CD4-positive, alpha-beta T cell treated with Interleukin-21 for 1 hour (primary cell): ENCODE data around the gene PEX13.
"Not testable (repeated sequence)": the region's sequence is repeated elsewhere in the genome, so short reads cannot be mapped to it uniquely, and the experiment has no call there.

ENCODE experiments used
- DNase-seq: peaks from one replicate; pipeline ENCODE4 v3.0.0-alpha.2; 2020

PEX13 gene

GRCh38 chr2:61011678-61012077, 5.8 kb upstream of the PEX13 start:
- DNase-seq, result no peak

GRCh38 chr2:61012303-61012702, 5.2 kb upstream of the PEX13 start:
- not testable (repeated sequence) for DNase-seq

- DNase-seq, result no peak
Measured at GRCh38 chr2:61013382-61013781, 4.1 kb upstream of the PEX13 start.

GRCh38 chr2:61014763-61015162, 2.8 kb upstream of the PEX13 start:
- no peak for DNase-seq

- DNase-seq, result no peak
Measured at GRCh38 chr2:61015976-61016375, 1.5 kb upstream of the PEX13 start.

GRCh38 chr2:61016392-61017002, 1.0 kb upstream of the PEX13 start:
- no peak for DNase-seq

- peak; percentile 74 for DNase-seq
Measured at GRCh38 chr2:61017003-61017555, 441 bp upstream of the PEX13 start.

- DNase-seq, result no peak
Measured at GRCh38 chr2:61018318-61018755, 817 bp downstream of the PEX13 start.

- no peak for DNase-seq
Measured at GRCh38 chr2:61018798-61019197, 1.3 kb downstream of the PEX13 start.

GRCh38 chr2:61021228-61021660, 3.7 kb downstream of the PEX13 start:
- DNase-seq, result no peak

- no peak for DNase-seq
Measured at GRCh38 chr2:61023670-61024069, 6.2 kb downstream of the PEX13 start.

- no peak for DNase-seq
Measured at GRCh38 chr2:61029533-61029932, 12.0 kb downstream of the PEX13 start.

GRCh38 chr2:61034592-61034991, 17.1 kb downstream of the PEX13 start:
- not testable (repeated sequence) for DNase-seq

- DNase-seq, result not testable (repeated sequence)
Measured at GRCh38 chr2:61036643-61037042, 19.1 kb downstream of the PEX13 start.

- no peak for DNase-seq
Measured at GRCh38 chr2:61042807-61043206, 25.3 kb downstream of the PEX13 start.

- DNase-seq, result peak; percentile 1
Measured at GRCh38 chr2:61044636-61045035, 27.1 kb downstream of the PEX13 start.

- no peak for DNase-seq
Measured at GRCh38 chr2:61045226-61045625, 27.7 kb downstream of the PEX13 start.

GRCh38 chr2:61045999-61046398, 28.5 kb downstream of the PEX13 start:
- DNase-seq, result no peak

GRCh38 chr2:61055557-61055956, 38.0 kb downstream of the PEX13 start:
- DNase-seq, result no peak

- DNase-seq, result no peak
Measured at GRCh38 chr2:61057562-61057961, 40.0 kb downstream of the PEX13 start.

- no peak for DNase-seq
Measured at GRCh38 chr2:61059382-61059781, 41.9 kb downstream of the PEX13 start.

GRCh38 chr2:61065714-61066709, 48.5 kb downstream of the PEX13 start, which contains the start of gene SANBR:
Gene SANBR, plus strand, starts transcription at chr2:61065871. Its CDS starts 4,480 bp downstream, at chr2:61070351.
- peak; percentile 86 for DNase-seq

- no peak for DNase-seq
Measured at GRCh38 chr2:61074100-61074499, 56.6 kb downstream of the PEX13 start.

- DNase-seq, result no peak
Measured at GRCh38 chr2:61085883-61086282, 68.4 kb downstream of the PEX13 start.
